K562 (cell line): Measurements from ENCODE around the gene FAM114A1. TPM values are rescaled to one million over a fixed set of nuclear protein-coding genes. Genes with fewer than 3 reads are reported as not detected.

Experiments
- ATAC-seq: fragments of 200-7000 bp; cut with Tn5 transposase; 3 replicates; pipeline ENCODE4 v1.9.1; 2020; ENCODE audit warnings: moderate library complexity
- BruUV-seq: library from RNA; stranded (reverse); fragments of 400-500 nt; replicated peaks from 2 replicates; lab custom pipeline; 2021; lab: Mats Ljungman, UMichigan
- CTCF ChIA-PET: fragments of 300-600 bp; formaldehyde crosslinking; extraction: SDS; loops from one replicate; lab custom pipeline; 2021; ENCODE audit warnings: low intra/inter-chr PET ratio; lab: Yijun Ruan, JAX
- POLR2A ChIA-PET: fragments of 300-600, 350-650 bp; sonication (Branson Sonifier 250); formaldehyde crosslinking; extraction: SDS; loops from one replicate; lab custom pipeline; 2021; ENCODE audit warnings: antibody characterized with exemption, inconsistent platforms; lab: Yijun Ruan, JAX
- DNase-seq, 4 experiments: peaks; one replicate each; pipeline versions ENCODE4 v3.0.0 to v3.0.0-alpha.2; 2011 to 2018; ENCODE audit warnings: low spot score in 3 of 4, mixed read lengths in 3 of 4; ENCODE audit errors: extremely low read depth in 1 of 4
- FAIRE-seq: peaks from 2 replicates; lab custom pipeline; 2011; peaks lifted over from hg19 to GRCh38; lab: Jason Lieb, UNC
- H2AFZ ChIP-seq: 2 replicates; pipeline ENCODE4 v1.6.0; 2011; ENCODE audit warnings: low read depth, low read length, control low read depth, inconsistent platforms
- H3K27ac ChIP-seq: fragments of 200-600 bp; 3 replicates; pipeline ENCODE4 v1.8.0; 2011; ENCODE audit warnings: low read depth, mild to moderate bottlenecking, control low read depth, inconsistent platforms, low read length, moderate library complexity, mixed read lengths; ENCODE audit errors: extremely low read depth
- H3K27me3 ChIP-seq, 2 experiments: fragments of 300-600 bp in 1 of 2; 2 replicates in 1 of 2; 3 replicates in 1 of 2; pipeline versions ENCODE4 v1.6.0 to v1.8.0; 2011; ENCODE audit warnings: inconsistent platforms in 2 of 2, low read length in 2 of 2, mild to moderate bottlenecking in 1 of 2, mixed read lengths in 1 of 2, moderate library complexity in 1 of 2; ENCODE audit not compliant: control insufficient read depth in 2 of 2, insufficient read depth in 2 of 2
- H3K36me3 ChIP-seq: fragments of 300-600 bp; 3 replicates; pipeline ENCODE4 v1.8.0; 2011; ENCODE audit warnings: mild to moderate bottlenecking, low read length, inconsistent platforms; ENCODE audit not compliant: control insufficient read depth, insufficient read depth
- H3K4me1 ChIP-seq, 2 experiments: fragments of 200-600 bp in 1 of 2; replicated peaks in 1 of 2; 2 replicates in 1 of 2; 3 replicates in 1 of 2; pipeline versions ENCODE4 v1.5.1 to v1.8.0; 2011; ENCODE audit warnings: inconsistent platforms in 2 of 2, low read length in 2 of 2, mild to moderate bottlenecking in 1 of 2, mixed read lengths in 1 of 2, moderate library complexity in 1 of 2; ENCODE audit not compliant: control insufficient read depth in 2 of 2, insufficient read depth in 2 of 2
- H3K4me2 ChIP-seq: 2 replicates; pipeline ENCODE4 v1.6.1; 2011; ENCODE audit warnings: low read length, control low read depth, inconsistent platforms, mixed read lengths; ENCODE audit not compliant: insufficient read depth
- H3K4me3 ChIP-seq: fragments of 200-600 bp; sonication (generic), shearing (Covaris generic); 2 replicates; pipeline ENCODE4 v1.5.1; 2016; ENCODE audit warnings: control low read depth, inconsistent platforms
- H3K79me2 ChIP-seq: fragments of 200-600 bp; 3 replicates; pipeline ENCODE4 v1.8.0; 2011; ENCODE audit warnings: low read length, inconsistent platforms; ENCODE audit not compliant: control insufficient read depth, insufficient read depth
- H3K9ac ChIP-seq, 2 experiments: 2 replicates each; pipeline versions ENCODE4 v1.6.0 to v1.6.1; 2011; ENCODE audit warnings: low read depth in 2 of 2, low read length in 2 of 2, control low read depth in 1 of 2, inconsistent platforms in 1 of 2, mild to moderate bottlenecking in 1 of 2, mixed read lengths in 1 of 2; ENCODE audit not compliant: insufficient read depth in 1 of 2
- H3K9me1 ChIP-seq: one replicate; pipeline ENCODE4 v1.6.0; 2011; ENCODE audit warnings: inconsistent platforms, mild to moderate bottlenecking, low read length, moderate library complexity; ENCODE audit not compliant: control insufficient read depth, insufficient read depth
- H3K9me3 ChIP-seq: replicated peaks from 2 replicates; pipeline ENCODE4 v1.5.1; 2011; ENCODE audit warnings: low read depth, low read length, inconsistent platforms; ENCODE audit not compliant: control insufficient read depth, insufficient read depth
- H4K20me1 ChIP-seq: replicated peaks from 2 replicates; pipeline ENCODE4 v1.6.1; 2011; ENCODE audit warnings: low read length, inconsistent platforms, mixed read lengths; ENCODE audit not compliant: control insufficient read depth, insufficient read depth
- CBFA2T2 ChIP-seq: fragments of 450-650 bp; conservative IDR thresholded peaks from 2 replicates; pipeline ENCODE4 v1.6.1; 2017; ENCODE audit warnings: mild to moderate bottlenecking
- ESRRA ChIP-seq: fragments of 450-650 bp; IDR thresholded peaks from 2 replicates; pipeline ENCODE4 v1.6.1; 2014; ENCODE audit warnings: low read depth, mild to moderate bottlenecking, moderate library complexity, borderline replicate concordance
- HLTF ChIP-seq: fragments of 450-650 bp; IDR thresholded peaks from 2 replicates; pipeline ENCODE4 v1.6.1; 2016
- RBM25 ChIP-seq: fragments of 200-400 bp; formaldehyde crosslinking; IDR thresholded peaks from 2 replicates; pipeline ENCODE4 v1.6.1; 2018; ENCODE audit warnings: low read length, low read depth, moderate library complexity; ENCODE audit not compliant: severe bottlenecking
- STAT5A ChIP-seq: IDR thresholded peaks from 2 replicates; pipeline ENCODE4 v1.6.1; 2012; ENCODE audit warnings: low read length, inconsistent platforms, borderline replicate concordance
- YBX1 ChIP-seq: fragments of 450-650 bp; IDR thresholded peaks from 2 replicates; pipeline ENCODE4 v1.7.1; 2016; ENCODE audit warnings: mild to moderate bottlenecking
- WGBS: fragments of 100-300 bp; shearing (Covaris generic); methylation state at CpG from one replicate; pipeline ENCODE4 v1.1.6; 2016; ENCODE audit warnings: low coverage, mixed read lengths; ENCODE audit not compliant: insufficient coverage; ENCODE audit errors: missing lambda C conversion rate; 5-methylcytosine and 5-hydroxymethylcytosine counted together
- in situ Hi-C: fragments of 300-500 bp; cut with MboI; formaldehyde crosslinking; loops from 4 replicates; pipeline ENCODE4 v1.15.0; 2018; ENCODE audit warnings: inconsistent platforms, mixed read lengths
- intact Hi-C: fragments of 100-400 bp; cut with micrococcal nuclease; formaldehyde crosslinking; loops from 2 replicates; pipeline ENCODE4 v1.14.2; 2022
- polyA plus RNA-seq, 8 experiments: library from polyadenylated mRNA; depleted of rRNA in 4 of 8; stranded (reverse) in 5 of 8; unstranded in 3 of 8; fragments of >200 nt; fragmentation: Nextera tagmentation in 2 of 8; fragmentation: Illumina TruSeq in 1 of 8; extraction: Ambion mirVana in 2 of 8; extraction: Trizol in 1 of 8; gene quantifications; 2 replicates each; pipeline versions ENCODE4 v1.2.1 to v1.2.3, GENCODE V29; 2011 to 2014; ENCODE audit warnings: inconsistent platforms in 1 of 8, missing spikeins in 1 of 8
- total RNA-seq, 7 experiments: library from RNA; depleted of rRNA in 6 of 7; stranded (reverse); fragments of >200 nt in 6 of 7; fragmentation: Illumina TruSeq in 2 of 7; extraction: Trizol in 2 of 7; gene quantifications; 2 replicates each; pipeline versions ENCODE4 v1.2.1 to v1.2.3, GENCODE V29; 2011 to 2021; ENCODE audit warnings: low replicate concordance in 1 of 7
- TF ChIP-seq, protein P1 (sequence below): IDR thresholded peaks from 2 replicates; pipeline ENCODE4 v1.6.1; 2011; ENCODE audit not compliant: insufficient read length; ENCODE audit errors: extremely low read depth
- TF ChIP-seq, protein P2 (sequence below): fragments of 450-650 bp; IDR thresholded peaks from 2 replicates; pipeline ENCODE4 v1.6.1; 2016

FAM114A1 gene
- total and polyA plus RNA-seq, 9 of the 15 experiments (the other 6 are each of a cell fraction or from before 2014, with no cell fraction given) = 1.8 to 12.0 (median 4.3) TPM

DNA sequence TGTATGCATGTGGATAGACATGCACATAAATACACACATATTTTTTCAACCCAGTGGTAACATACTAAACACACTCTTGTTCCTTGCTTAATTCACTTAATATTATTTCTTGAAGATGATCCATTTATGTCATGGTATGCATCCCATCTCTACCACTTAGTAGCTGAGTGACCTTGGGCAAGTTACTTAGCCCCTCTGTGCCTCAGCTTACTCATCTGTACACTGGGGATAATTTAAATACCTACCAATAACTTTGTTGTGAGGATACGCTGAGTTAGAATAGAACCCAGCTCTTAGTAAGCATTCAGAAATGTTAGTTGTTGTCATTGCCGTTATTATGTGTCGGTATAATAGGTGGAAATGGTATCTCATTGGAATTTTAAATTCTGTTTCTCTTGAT, 41.4 kb downstream of the FAM114A1 start:
- TF ChIP-seq RBM25 = peak; percentile 70
- no peak for TF ChIP-seq CBFA2T2
- TF ChIP-seq, protein P1, sequence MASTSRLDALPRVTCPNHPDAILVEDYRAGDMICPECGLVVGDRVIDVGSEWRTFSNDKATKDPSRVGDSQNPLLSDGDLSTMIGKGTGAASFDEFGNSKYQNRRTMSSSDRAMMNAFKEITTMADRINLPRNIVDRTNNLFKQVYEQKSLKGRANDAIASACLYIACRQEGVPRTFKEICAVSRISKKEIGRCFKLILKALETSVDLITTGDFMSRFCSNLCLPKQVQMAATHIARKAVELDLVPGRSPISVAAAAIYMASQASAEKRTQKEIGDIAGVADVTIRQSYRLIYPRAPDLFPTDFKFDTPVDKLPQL = no peak
- TF ChIP-seq YBX1 = no peak
- no peak for TF ChIP-seq HLTF
- no peak for TF ChIP-seq STAT5A
- TF ChIP-seq, all 486 proteins: peak for 1
- H3K9me3 ChIP-seq = no peaks in the 10 kb centered on the region
- no peak overlapping the region for H3K27ac ChIP-seq
- POLR2A ChIA-PET = interaction anchor here (0.6 kb wide), 1 partner anchor 20 kb away, joined by 4 read pairs; no protein-coding TSS in a partner anchor
- no peak overlapping the region for H3K4me2 ChIP-seq
- no peaks in the 10 kb centered on the region for H3K79me2 ChIP-seq
- H3K9me1 ChIP-seq = no peaks in the 10 kb centered on the region
- BruUV-seq = no TSS peak
- H4K20me1 ChIP-seq = no peaks in the 10 kb centered on the region
- H3K36me3 ChIP-seq = peaks cover 3% of the 10 kb centered on the region; the same call in 1 of the 3 replicates
- intact Hi-C loops (no loop called here), in situ Hi-C loops (no loop called here)
- DNase-seq = no peak
- H2AFZ ChIP-seq = no peak overlapping the region
- no peak overlapping the region for H3K9ac ChIP-seq
- WGBS = 89% methylated on average over 3 of the region's 3 CpGs
- H3K4me3 ChIP-seq = no peak overlapping the region
- FAIRE-seq = no peak
- CTCF ChIA-PET = no interaction called here
- no peak for ATAC-seq
- no peaks in the 10 kb centered on the region for H3K27me3 ChIP-seq
- peaks cover 0 to 2% of the 10 kb centered on the region in 2 experiments; a peak in 1 of 5 replicates for H3K4me1 ChIP-seq

DNA sequence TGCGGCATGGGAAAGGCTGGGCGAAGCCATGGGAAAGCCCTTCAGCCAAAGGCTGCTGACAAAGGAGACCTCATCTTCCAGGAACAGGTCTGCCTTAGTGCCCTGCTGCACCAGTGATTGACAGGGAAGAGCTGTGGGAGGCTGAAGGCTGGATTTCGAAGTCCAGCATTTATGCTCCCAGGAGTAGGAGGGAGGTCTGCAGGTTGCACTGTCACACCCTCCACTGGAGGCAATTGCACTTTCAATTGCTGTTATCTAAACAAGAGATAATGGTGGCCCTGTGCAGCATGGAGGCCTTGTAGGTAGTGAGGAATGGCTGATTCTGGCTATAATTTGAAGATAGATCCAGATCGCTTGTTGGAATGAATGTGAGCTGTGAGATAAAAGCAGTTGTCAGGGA, 43.7 kb downstream of the FAM114A1 start:
- FAIRE-seq = no peak

More for the DNA sequence above, 43.7 kb downstream of the FAM114A1 start:
- no peaks in the 10 kb centered on the region for H4K20me1 ChIP-seq
- no peaks in the 10 kb centered on the region for H3K9me1 ChIP-seq
- ChIA-PET CTCF (no interaction called here), POLR2A (interaction anchor here (1.5 kb wide), 1 partner anchor 12 kb away, joined by 3 read pairs; no protein-coding TSS in a partner anchor)
- no peaks in the 10 kb centered on the region; a peak in 1 of 5 replicates for H3K4me1 ChIP-seq
- H3K27ac ChIP-seq = no peak overlapping the region
- 52% methylated on average over 4 of the region's 4 CpGs for WGBS
- DNase-seq = peak in 1 of 4 experiments; percentile 12
- H3K9me3 ChIP-seq = no peaks in the 10 kb centered on the region
- H3K4me3 ChIP-seq = no peak overlapping the region
- intact Hi-C loops = no loop called here
- peaks cover 3% of the 10 kb centered on the region; the same call in 1 of the 3 replicates for H3K36me3 ChIP-seq
- no peak overlapping the region for H3K4me2 ChIP-seq
- no peaks in the 10 kb centered on the region for H3K27me3 ChIP-seq
- no peak overlapping the region for H3K9ac ChIP-seq
- TF ChIP-seq, protein P2, sequence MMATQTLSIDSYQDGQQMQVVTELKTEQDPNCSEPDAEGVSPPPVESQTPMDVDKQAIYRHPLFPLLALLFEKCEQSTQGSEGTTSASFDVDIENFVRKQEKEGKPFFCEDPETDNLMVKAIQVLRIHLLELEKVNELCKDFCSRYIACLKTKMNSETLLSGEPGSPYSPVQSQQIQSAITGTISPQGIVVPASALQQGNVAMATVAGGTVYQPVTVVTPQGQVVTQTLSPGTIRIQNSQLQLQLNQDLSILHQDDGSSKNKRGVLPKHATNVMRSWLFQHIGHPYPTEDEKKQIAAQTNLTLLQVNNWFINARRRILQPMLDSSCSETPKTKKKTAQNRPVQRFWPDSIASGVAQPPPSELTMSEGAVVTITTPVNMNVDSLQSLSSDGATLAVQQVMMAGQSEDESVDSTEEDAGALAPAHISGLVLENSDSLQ = peak; percentile 81
- no peak for TF ChIP-seq ESRRA
- in situ Hi-C loops = no loop called here
- no TSS peak for BruUV-seq
- H3K79me2 ChIP-seq = no peaks in the 10 kb centered on the region
- H2AFZ ChIP-seq = no peak overlapping the region
- peak; percentile 76 for ATAC-seq
